HS-5 (cell line): ENCODE results near the gene CXCL14.

ENCODE experiments used
- DNase-seq: peaks from one replicate; pipeline ENCODE4 v3.0.0-alpha.2; 2012; ENCODE audit warnings: low read depth

Gene CXCL14

DNA sequence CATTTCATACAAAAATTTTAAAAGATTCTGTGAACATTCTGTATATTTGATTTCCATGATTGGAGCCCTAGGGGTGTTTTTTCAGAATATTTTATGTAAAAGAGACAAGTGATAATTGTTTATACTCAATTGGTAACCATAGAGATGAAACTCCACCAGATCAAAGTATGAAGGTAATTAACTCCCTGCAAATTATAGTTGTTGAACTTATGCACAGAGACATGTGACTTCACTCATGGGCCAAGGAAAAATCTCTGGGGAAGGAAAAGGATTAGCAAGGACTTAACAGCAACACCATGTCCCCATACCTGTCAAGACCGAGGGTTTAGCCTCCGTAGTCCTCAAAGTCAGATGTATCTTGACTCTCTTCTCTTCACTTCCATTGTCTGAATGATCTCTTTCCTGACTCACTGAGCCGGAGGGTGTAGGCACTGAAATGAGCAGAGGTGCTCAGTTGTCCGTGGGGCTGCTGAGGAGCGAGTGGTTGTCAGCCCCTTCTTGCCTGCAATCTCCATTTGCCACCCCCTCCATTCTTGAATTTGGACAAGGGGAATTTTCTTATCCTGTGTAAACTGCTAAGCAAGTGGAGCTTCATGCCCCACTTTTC is 17.5 kb upstream of the CXCL14 start:
- DNase-seq: no peak

DNA sequence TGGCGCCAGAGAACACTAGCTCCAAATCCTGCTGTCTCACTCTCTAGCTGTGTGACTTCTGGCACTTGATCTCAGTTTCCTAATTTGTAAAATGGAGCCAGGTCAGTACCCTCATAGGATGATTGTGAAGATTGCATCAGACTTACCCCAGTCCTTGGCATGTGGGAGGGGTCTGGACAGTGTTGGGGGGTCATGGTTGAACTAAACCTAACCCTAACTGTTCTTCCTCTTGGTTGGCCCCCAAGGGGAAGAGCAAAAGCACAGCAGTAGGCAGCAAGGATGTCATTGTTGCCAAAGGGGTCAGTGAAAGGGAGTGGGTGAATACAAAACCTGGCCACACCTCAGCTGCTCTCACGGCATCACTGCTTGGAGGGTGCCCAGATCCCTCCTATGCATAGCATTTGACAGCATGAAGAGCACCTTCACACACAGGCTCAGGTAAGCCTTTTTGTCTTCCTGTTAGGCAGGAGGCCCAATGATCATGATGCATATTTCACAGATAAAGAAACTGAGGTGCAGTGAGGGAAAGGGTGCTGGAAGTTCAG is 15.7 kb upstream of the CXCL14 start:
- no peak for DNase-seq

DNA sequence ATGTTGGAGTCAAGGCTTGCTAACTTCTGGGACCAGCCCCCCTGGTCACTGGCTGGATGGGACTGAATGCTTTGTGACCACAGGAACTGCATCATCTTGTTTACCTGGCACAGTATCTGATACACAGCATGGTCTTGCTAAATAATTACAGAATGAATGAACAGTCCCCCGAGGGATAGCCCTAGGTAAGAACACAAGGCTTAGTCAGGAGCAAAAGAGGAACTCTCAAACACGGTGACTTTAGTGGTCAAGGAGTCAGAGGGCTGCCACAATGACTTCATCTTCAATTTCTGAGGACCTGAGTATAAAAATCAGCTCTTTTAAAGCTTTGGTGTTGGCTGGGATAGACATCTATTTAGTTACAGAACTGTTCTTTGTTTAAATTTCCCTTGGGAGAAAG is 15.1 kb upstream of the CXCL14 start:
- DNase-seq: no peak

DNA sequence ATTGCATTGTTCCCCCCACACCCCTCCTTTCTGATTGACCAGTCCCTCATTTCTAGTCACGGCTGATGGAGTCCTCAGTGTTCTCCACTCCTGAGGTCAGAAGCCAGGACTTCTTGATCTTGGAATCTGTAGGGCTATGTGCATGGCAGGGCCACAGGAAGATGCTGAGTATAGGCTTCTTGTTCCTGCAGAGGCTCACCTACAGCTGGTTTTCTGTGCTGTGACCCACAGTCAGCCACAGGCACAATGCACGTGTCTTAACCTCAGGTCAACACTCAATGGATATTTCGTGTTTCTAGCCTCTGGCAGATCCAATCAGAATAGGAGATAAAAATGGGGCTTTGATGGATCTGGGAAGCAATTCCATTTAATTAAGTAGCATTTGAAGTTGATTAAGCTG is 14.3 kb upstream of the CXCL14 start:
- DNase-seq: no peak

DNA sequence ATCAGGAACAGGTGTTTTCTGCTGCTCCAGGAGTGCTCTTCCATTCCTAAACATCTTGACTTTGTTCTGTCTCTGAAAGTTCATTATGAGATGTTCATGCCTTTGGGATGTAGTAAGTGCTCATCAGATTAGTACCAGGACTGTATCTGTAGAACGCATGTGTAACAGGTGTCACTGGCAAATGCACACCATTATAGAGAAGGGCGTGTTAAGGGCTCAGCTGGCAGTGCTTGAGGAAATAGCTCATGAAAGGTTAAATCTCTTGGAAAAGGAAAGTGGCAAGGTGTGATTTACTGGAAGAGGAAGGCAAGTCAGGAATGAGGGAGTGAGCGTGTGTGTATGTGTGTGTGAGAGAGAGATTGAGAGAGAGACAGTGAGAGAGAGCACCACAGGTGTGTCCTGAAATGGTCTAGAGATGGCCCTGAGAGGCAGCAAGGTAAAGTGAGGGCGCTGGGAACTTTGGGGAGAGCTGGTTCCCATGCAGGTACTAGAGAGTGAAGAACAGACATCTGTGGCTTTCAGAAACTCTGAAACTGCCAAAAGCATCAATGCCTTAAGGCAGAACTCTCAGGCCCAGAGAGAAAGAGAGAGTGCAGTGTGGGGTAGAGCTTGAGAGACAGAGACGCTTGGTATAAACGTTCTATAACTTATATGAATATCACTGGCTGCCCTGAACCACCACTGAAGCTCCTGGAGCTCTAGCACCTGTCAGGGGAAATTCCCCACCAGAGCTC is 13.7 kb upstream of the CXCL14 start:
- DNase-seq: no peak

DNA sequence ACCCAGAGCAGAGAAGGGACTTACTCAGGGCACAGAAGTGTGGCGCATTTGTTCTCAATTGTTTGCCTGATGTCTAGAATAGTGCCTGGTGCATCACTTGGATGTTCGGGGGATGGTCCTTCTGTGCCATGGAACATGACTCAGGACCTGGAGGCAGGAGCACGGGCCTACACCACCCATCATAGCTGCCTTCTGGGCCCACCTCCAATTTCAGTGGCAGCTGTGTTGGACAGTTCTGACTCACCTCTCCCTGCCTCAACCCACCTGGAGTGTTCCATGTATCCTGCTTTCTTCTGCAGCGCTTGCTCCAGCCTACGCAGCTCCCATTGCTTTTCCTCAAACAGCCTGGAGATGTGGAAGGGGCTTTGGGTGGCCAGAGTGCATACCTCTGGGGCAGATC is 12.5 kb upstream of the CXCL14 start:
- no peak for DNase-seq

DNA sequence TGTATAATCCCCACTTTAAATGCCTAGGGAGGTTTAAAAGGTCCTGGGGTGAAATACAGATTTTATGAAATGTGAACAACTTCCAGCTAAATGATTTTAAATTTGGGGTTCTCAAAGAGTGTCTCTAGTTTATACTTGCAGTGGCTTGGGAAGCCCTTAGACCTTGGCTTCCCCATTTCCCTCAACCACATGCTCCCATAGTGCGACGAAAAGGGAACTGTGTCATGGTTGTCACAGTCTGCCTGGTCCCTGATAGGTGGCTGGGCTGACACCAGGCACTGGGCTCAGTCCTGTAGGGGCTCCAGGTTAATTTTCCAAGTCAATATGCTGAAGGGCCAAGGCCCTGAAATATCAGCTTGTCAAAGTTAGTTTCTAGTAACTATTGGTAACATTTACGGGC is 10.4 kb upstream of the CXCL14 start:
- DNase-seq: no peak

DNA sequence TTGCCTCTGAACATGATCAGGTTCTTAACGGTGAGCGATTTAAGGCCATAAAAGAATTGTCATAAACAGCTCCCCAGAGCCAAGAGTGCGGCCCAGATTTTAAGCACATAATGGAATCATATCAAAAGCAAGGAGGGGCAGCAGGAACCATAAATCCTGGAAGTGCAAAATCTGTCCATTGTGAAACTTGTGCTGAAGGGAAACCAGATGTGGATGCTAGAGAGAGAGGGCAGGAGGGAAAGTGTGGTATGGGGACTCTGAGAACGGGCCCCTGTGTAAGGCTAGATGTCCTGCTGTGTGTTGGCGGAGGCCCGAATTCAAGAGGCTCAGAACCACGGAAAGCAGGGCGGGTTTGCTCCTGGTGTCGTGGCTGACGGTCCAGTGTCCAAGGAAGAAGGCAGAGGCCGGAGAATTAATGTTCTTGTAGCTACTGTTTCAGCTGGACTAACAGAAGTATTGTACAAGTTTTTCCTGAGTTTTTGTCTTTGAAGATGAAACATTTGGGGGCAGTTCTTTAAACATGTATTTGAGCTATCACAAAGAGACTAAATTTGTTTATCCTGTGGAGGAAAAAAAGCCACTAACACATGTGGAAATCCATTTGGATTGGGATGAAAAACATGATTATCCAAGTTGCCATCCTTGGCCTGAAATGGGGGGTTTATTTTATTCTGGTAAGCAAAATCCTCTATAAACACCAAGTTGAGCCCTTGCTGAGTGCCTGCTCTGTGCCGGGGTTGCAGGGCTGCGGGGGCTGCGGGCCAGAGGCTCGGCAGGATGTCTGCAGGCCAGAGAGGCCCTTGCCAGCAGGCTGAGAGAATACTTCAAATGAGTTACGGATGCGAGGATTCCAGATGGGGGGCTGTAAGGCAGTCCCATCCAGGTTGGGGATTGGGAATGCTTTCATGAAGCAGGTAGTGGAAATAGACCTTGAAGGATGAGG is 9.2 kb upstream of the CXCL14 start:
- DNase-seq: no peak

DNA sequence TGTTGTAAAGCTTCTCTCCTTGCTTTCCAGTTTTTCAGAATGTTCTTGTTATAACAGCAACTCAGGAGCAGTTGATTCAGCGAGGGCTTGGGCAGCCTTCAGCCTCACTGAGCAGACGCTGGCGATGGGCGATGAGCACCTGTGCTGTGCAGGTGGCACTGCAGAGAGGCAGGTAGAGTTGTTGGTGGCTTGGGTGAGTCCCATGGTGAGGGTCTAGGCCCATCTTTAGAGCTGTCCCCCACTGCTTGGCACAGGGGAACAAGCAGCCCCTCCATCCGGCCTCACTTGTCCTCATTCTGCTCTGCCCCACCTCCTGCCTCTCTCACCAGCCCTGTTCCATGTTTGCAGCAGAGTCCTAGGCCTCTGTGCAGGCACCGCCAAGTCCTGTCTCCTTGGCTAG is 6.1 kb upstream of the CXCL14 start:
- no peak for DNase-seq

DNA sequence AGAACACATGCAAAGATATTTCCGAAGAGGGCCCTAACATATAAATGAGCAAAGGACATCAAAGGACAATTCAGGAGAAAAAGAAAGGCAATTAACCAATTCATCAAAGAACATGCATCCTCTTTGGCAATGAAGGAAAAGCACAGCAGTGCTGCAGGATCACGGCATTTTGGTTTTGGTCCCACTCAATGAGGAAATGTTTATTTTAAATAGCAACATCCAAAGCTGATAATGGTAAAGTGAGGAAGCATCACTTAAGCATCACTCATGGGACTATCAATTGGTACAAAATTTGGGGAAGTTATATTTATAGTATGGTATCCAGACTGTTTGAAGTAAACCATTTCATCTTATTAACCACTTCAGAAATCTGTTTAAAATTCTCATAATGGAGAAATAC is 5.5 kb upstream of the CXCL14 start:
- DNase-seq: no peak

DNA sequence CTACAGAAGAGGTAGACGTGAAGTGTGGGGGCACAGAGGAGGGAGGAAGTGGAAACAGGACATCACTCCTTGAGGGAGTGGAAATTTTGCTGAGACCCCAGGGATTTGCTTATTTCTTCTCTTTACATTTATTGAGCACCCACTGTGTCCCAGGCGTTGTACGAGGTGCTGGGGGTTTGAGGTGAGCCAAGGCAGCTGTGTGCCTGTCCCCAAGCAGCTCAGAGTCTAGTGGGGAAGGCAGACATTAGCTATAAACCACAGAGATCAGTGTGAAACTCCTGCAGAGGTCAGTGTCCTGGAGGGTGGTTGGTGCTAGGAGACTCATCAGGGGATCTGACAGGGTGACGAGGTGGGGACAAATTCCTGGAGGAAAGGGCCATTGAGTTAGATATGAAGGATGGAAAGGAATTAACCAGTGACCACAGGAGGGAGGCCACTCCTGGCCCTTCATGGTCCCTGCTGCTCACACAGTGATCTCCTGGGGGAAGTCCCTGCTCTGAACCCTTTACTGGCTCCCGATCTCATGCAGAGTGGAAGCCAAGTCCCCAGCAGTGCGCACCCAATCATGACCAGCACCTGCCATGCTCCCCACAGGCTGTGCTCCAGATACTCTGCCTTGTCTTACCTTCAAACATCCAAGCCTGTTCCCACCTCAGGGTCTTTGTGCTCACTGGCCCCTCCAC is 3.4 kb upstream of the CXCL14 start:
- no peak for DNase-seq

DNA sequence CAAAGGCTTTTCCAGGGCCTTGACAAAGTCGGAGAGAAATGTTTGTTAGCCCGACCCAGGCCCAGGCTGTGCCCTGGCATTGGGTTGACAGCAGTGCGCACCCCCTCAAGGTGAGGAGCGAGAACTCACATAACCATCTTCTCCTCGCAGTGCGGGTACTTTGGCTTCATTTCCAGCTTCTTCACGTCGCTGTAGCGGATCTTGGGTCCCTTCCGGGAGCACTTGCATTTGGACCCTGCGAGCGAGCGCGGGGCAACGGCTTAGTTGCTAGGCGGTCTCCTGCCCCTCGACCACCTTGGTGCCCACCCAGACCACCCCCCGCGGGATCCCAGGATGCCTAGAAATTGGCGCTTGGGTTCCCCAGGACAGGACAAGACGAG is 496 bp downstream of the CXCL14 start:
- no peak for DNase-seq

DNA sequence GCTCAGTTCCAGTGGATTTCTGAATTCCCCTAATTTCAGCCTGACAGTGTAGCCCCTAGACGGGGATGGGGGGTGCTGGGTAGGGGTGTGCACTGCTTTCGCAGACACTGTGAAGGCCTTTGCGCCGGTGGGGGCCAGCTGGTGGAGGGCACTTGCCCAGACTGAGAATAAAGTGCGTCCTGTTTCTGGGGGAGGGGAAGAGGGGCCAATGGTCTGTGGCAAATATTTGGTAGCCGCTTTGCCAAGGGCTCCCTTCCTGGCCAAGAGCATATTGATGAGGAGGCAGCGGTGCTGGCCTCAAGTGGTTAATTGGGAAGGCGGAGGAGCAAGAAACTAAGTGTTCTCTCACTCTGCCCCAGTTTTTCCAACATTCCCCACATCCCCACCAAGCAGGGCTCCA is 1.4 kb downstream of the CXCL14 start:
- no peak for DNase-seq

DNA sequence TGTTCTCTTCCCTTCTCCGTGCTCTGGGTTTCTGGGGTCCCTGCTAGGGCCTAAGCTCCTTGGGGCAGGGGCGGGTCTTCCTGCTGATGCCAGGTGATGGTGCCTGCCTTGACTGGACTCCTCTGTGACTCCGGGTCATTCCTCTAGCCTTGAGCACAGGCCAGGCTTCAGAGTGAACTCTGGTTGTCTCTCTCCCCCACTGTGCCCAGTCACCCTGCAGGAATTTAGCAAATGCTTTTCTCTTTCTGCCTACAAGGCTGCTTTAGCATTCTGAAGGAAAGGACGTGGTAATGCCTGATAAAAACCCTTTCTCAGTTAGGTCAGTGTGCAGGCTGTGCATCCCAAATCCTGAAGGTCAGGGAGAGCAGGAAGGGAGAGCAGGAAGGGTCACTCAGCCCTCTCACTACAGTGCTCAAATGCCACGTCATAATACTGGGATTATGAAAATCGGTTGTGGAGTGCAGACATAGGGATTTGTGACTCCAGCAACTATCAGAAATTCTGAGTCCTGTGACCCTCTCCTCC is 2.7 kb downstream of the CXCL14 start:
- DNase-seq: no peak

DNA sequence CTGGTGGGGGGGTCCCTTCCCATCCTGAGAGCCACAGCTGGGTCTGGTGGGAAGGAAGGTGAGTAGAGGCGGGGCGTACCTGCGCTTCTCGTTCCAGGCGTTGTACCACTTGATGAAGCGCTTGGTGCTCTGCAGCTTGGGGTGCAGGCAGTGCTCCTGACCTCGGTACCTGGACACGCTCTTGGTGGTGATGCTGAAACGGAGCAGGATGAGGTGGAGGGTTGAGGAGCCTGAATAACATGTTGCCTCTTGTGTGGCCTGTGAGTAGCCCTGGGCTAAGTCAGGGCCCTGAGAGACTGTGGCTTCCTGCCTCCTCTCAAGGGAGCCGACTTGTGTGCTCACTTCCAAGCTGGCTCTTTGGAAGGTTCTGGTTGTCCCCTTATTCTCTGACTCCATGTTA is 4.3 kb downstream of the CXCL14 start:
- no peak for DNase-seq

DNA sequence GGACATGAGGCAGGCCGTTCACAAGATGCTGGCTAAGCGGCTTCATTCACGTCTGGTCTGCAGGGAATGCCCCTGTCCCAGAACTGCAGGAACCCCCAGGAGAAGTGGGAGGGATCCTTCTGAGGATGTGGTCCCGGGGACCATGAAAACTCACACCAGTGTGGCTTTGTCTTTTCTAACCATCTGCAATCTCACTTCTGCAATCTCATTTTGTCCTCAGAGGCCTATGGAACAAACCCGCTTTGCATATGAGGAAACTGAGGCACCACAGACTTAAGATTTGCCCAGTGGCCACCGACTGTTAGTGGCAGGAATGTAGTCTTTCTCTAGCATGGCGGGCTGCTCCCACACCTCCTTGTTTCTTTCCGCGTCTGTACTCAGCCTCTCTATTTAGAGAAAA is 6.9 kb downstream of the CXCL14 start:
- no peak for DNase-seq

DNA sequence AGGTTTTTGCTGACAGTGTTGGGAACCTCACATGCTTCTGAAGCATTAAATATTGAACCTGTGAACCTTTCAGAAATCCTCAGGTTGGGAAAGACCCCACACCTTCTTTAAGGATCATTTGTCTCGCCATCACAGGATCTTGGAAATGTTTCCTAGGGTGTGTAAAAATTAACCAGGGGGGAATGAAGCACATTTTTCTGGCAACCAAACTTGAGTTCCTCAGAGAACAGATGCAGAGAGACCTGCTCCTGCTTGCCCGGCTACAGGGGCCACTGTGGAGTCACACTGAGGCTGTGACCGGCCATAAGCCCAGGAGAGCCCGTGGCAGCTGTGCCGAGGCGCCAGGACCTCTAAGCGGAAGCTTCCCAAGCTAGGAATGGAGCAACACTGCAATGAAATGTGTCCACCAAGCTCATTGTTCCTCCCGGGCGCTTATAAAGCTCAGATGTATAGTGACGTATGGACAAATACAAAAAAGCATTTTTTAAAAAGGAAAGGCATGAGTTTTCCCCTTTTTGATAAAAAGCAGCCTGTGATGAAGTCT is 7.7 kb downstream of the CXCL14 start:
- DNase-seq: no peak

DNA sequence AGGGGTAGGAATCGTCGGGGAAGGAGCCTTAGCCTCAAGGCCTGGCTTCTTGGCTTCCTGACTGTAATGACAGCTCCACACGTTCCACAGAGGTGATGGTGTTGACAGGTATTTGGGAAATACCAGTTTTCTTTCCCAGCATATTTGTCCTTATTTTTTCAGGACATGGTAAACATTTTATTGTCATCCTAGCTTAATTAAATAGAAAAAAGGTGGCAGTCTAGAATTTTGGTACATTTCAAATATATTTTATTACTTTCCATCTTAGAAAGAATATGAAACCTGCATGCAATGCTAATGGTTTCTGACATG is 8.4 kb downstream of the CXCL14 start:
- no peak for DNase-seq

DNA sequence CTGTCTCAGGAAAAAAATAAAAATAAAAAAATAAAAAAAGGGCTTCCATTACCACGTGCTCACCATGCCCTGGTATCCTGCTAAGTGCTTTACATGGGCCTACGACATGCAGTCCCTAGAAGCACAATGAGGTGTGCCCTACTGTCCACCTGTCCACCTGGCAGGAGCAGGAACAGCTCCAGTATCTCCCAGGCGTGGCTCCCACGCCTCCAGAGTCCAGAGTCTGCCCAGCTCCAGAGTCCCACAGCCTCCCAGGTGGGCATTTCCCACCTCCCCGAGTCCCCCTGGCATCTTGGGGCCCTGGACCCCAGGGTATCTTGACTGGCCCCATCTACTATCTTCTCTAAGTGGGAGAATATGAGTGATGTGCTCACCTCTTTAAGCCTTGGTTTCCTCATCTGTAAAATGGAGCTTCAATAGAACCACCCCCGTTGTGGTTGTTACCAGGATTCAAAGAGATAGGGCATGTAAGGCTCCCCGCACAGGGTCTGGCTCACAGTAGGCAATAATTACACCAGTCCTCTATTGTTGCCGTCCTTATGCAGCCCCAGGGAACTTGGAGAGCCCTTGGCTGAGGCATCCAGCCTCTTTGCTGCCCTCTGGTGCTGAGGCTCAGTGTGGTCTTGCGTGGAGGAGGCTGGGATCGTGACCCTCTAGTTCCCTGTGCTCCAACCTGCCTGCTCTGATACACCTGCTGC is 8.9 kb downstream of the CXCL14 start:
- DNase-seq: no peak

DNA sequence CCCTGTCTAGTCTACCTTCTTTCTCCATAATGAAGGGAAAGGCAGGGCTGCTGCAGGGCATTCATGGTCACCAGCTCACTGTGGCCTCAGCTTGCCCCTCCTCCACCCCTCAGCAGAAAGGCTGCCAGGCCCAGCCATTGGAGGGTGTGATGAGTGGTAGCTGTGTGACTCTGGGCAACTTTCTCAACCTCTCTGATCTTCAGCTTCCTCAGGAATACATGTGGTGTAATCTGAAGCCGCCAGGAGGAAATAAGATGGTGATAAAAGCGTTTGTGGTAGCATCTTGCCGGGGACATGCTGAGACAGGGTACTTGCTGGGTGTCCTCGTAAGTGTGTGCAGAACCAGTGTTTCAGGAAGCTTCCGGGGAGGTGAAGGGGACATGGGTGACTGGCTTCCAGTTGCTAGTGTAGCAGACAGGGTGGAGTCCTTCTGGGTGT is 9.8 kb downstream of the CXCL14 start:
- DNase-seq: no peak

DNA sequence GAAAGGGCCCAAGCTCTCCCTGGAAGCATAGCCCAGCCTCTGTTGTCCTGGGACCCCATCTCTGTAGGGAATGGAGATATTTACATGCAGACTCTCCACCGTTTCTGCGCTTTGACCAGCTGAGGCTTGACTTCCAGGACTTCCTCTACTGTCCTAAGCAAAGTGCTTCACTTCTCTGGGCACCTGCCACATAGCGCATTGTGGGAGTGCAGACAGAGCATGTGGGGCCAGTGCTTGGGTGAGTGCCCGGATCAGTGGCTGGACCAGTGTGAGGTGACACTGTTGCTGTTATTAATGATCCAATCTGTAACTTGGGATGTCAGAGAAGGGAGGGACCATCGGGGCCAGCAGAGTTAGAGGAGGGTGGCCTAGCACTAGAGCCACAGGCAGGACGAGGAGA is 10.5 kb downstream of the CXCL14 start:
- no peak for DNase-seq
